SK-N-SH treated with all-trans-retinoic acid at 6 μM for 48 hours (cell line): ENCODE data around the gene MGMT.

Experiments used
- ATAC-seq: fragments of 200-7000 bp; cut with Tn5 transposase; 3 replicates; pipeline ENCODE4 v1.9.1; 2020; ENCODE audit warnings: mild to moderate bottlenecking, moderate library complexity
- ARNTL ChIP-seq: fragments of 450-650 bp; formaldehyde crosslinking; IDR thresholded peaks from 2 replicates; pipeline ENCODE4 v1.5.0; 2020; ENCODE audit warnings: low read depth, mild to moderate bottlenecking, moderate library complexity, borderline replicate concordance
- BACH2 ChIP-seq: fragments of 250-450 bp; sonication (Bioruptor Pico); IDR thresholded peaks from 2 replicates; pipeline ENCODE4 v1.9.0; 2021; ENCODE audit warnings: mild to moderate bottlenecking, borderline replicate concordance
- CSDC2 ChIP-seq: fragments of 250-450 bp; sonication (Bioruptor Pico); IDR thresholded peaks from 2 replicates; pipeline ENCODE4 v1.5.0; 2020; ENCODE audit warnings: mild to moderate bottlenecking, moderate library complexity
- CSRNP3 ChIP-seq: fragments of 250-450 bp; sonication (Bioruptor Pico); IDR thresholded peaks from 2 replicates; pipeline ENCODE4 v1.5.1; 2021; ENCODE audit warnings: mild to moderate bottlenecking, moderate library complexity
- GLIS3 ChIP-seq: fragments of 250-450 bp; sonication (Bioruptor Pico); IDR thresholded peaks from 2 replicates; pipeline ENCODE4 v1.5.0; 2020; ENCODE audit warnings: mild to moderate bottlenecking, moderate library complexity
- ISL1 ChIP-seq: fragments of 250-450 bp; sonication (Bioruptor Pico); IDR thresholded peaks from 2 replicates; pipeline ENCODE4 v2.1.2; 2022; ENCODE audit warnings: mild to moderate bottlenecking, moderate library complexity
- OSR1 ChIP-seq: fragments of 250-450 bp; sonication (Bioruptor Pico); IDR thresholded peaks from 2 replicates; pipeline ENCODE4 v1.8.0; 2022; ENCODE audit warnings: moderate library complexity, mild to moderate bottlenecking, inconsistent platforms
- PPARA ChIP-seq: fragments of 250-450 bp; sonication (Bioruptor Pico); IDR thresholded peaks from 2 replicates; pipeline ENCODE4 v1.5.0; 2020; ENCODE audit warnings: mild to moderate bottlenecking, borderline replicate concordance
- RARB ChIP-seq: fragments of 250-450 bp; sonication (Bioruptor Pico); IDR thresholded peaks from 2 replicates; pipeline ENCODE4 v1.8.0; 2021; ENCODE audit warnings: mild to moderate bottlenecking, moderate library complexity
- SNAI2 ChIP-seq: fragments of 250-450 bp; sonication (Bioruptor Pico); IDR thresholded peaks from 2 replicates; pipeline ENCODE4 v1.5.0; 2020; ENCODE audit warnings: mild to moderate bottlenecking, moderate library complexity
- TCF4 ChIP-seq: fragments of 250-450 bp; sonication (Bioruptor Pico); IDR thresholded peaks from 2 replicates; pipeline ENCODE4 v1.8.0; 2021; ENCODE audit warnings: mild to moderate bottlenecking, moderate library complexity, borderline replicate concordance
- TOX ChIP-seq: fragments of 250-450 bp; sonication (Bioruptor Pico); IDR thresholded peaks from 2 replicates; pipeline ENCODE4 v1.8.0; 2021; ENCODE audit warnings: mild to moderate bottlenecking, moderate library complexity, borderline replicate concordance
- ZC3H10 ChIP-seq: fragments of 250-450 bp; sonication (Bioruptor Pico); IDR thresholded peaks from 2 replicates; pipeline ENCODE4 v1.5.1; 2021; ENCODE audit warnings: mild to moderate bottlenecking, moderate library complexity
- ZFP3 ChIP-seq: fragments of 250-450 bp; sonication (Bioruptor Pico); IDR thresholded peaks from 2 replicates; pipeline ENCODE4 v1.5.0; 2020; ENCODE audit warnings: mild to moderate bottlenecking, moderate library complexity
- ZNF70 ChIP-seq: fragments of 450-650 bp; formaldehyde crosslinking; IDR thresholded peaks from 2 replicates; pipeline ENCODE4 v1.5.0; 2020; ENCODE audit warnings: mild to moderate bottlenecking, moderate library complexity
- ZNF8 ChIP-seq: fragments of 450-650 bp; formaldehyde crosslinking; IDR thresholded peaks from 2 replicates; pipeline ENCODE4 v1.5.0; 2020; ENCODE audit warnings: mild to moderate bottlenecking, moderate library complexity
- TF ChIP-seq, protein P1 (sequence below): fragments of 250-450 bp; sonication (Bioruptor Pico); IDR thresholded peaks from 2 replicates; pipeline ENCODE4 v1.5.0; 2020; ENCODE audit warnings: mild to moderate bottlenecking, moderate library complexity
- TF ChIP-seq, protein P2 (sequence below): fragments of 250-450 bp; sonication (Bioruptor Pico); IDR thresholded peaks from 2 replicates; pipeline ENCODE4 v1.8.0; 2020; ENCODE audit warnings: mild to moderate bottlenecking, moderate library complexity, borderline replicate concordance
- TF ChIP-seq, protein P3 (sequence below): fragments of 250-450 bp; sonication (Bioruptor Pico); IDR thresholded peaks from 2 replicates; pipeline ENCODE4 v1.8.0; 2021; ENCODE audit warnings: low read depth, mild to moderate bottlenecking, moderate library complexity, borderline replicate concordance

Gene MGMT

DNA sequence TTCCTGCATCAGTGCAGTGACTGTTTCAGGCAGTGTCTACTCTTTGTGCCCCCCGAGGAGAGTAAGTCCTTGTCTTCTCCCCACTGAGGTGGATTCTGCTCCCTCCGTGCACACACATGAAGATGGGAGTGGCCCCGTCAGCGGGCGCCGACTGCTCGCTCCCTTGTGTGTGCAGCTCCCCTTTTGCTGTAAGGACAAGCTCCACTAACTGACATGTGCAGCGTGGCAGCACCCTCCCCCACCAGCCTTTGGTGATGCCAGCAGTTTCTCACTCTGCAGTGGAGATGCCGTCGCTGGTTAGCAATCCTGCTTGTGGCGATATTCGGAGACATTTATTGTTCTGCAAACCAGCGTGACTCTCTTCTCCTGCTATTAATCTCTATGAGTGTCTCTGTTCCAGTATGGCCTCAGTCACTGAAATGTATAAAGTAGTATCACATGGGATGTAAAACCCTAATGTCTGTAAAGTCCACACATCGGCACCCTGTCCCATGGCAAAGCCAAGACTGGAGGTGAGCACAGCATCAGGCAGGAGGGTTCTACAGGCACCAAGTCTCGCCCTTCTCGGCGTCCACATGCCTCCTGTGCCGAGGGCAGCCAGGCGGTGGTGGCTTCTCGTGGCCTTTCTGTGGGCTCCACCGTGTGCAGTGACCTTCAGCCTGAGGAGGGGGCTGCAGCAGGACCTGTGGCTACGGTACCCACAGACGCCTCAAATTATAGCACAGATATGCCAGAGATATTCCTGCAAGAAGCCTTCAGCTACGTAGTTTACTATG lies 294.3 kb downstream of the MGMT start:
- TF ChIP-seq, protein P1, sequence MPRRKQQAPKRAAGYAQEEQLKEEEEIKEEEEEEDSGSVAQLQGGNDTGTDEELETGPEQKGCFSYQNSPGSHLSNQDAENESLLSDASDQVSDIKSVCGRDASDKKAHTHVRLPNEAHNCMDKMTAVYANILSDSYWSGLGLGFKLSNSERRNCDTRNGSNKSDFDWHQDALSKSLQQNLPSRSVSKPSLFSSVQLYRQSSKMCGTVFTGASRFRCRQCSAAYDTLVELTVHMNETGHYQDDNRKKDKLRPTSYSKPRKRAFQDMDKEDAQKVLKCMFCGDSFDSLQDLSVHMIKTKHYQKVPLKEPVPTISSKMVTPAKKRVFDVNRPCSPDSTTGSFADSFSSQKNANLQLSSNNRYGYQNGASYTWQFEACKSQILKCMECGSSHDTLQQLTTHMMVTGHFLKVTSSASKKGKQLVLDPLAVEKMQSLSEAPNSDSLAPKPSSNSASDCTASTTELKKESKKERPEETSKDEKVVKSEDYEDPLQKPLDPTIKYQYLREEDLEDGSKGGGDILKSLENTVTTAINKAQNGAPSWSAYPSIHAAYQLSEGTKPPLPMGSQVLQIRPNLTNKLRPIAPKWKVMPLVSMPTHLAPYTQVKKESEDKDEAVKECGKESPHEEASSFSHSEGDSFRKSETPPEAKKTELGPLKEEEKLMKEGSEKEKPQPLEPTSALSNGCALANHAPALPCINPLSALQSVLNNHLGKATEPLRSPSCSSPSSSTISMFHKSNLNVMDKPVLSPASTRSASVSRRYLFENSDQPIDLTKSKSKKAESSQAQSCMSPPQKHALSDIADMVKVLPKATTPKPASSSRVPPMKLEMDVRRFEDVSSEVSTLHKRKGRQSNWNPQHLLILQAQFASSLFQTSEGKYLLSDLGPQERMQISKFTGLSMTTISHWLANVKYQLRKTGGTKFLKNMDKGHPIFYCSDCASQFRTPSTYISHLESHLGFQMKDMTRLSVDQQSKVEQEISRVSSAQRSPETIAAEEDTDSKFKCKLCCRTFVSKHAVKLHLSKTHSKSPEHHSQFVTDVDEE (CRISPR knock-in tag), result no peak
- TF ChIP-seq ZC3H10 (CRISPR knock-in tag) (no peak), PPARA (CRISPR knock-in tag) (no peak), SNAI2 (CRISPR knock-in tag) (no peak), TCF4 (CRISPR knock-in tag) (no peak), OSR1 (no peak), ARNTL (CRISPR knock-in tag) (no peak)
- ATAC-seq, result no peak

GRCh38 chr10:129761981-129762956 lies 295.2 kb downstream of the MGMT start:
- TF ChIP-seq TOX (CRISPR knock-in tag), result no peak
- TF ChIP-seq, protein P2, sequence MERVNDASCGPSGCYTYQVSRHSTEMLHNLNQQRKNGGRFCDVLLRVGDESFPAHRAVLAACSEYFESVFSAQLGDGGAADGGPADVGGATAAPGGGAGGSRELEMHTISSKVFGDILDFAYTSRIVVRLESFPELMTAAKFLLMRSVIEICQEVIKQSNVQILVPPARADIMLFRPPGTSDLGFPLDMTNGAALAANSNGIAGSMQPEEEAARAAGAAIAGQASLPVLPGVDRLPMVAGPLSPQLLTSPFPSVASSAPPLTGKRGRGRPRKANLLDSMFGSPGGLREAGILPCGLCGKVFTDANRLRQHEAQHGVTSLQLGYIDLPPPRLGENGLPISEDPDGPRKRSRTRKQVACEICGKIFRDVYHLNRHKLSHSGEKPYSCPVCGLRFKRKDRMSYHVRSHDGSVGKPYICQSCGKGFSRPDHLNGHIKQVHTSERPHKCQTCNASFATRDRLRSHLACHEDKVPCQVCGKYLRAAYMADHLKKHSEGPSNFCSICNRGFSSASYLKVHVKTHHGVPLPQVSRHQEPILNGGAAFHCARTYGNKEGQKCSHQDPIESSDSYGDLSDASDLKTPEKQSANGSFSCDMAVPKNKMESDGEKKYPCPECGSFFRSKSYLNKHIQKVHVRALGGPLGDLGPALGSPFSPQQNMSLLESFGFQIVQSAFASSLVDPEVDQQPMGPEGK (CRISPR knock-in tag), result no peak
- no peak for TF ChIP-seq ARNTL (CRISPR knock-in tag)
- TF ChIP-seq, protein P3, sequence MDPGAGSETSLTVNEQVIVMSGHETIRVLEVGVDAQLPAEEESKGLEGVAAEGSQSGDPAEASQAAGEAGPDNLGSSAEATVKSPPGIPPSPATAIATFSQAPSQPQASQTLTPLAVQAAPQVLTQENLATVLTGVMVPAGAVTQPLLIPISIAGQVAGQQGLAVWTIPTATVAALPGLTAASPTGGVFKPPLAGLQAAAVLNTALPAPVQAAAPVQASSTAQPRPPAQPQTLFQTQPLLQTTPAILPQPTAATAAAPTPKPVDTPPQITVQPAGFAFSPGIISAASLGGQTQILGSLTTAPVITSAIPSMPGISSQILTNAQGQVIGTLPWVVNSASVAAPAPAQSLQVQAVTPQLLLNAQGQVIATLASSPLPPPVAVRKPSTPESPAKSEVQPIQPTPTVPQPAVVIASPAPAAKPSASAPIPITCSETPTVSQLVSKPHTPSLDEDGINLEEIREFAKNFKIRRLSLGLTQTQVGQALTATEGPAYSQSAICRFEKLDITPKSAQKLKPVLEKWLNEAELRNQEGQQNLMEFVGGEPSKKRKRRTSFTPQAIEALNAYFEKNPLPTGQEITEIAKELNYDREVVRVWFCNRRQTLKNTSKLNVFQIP (CRISPR knock-in tag), result no peak
- no peak for TF ChIP-seq ZNF8
- no peak for TF ChIP-seq ISL1 (CRISPR knock-in tag)
- TF ChIP-seq, protein P1 (CRISPR knock-in tag), result no peak
- TF ChIP-seq GLIS3 (CRISPR knock-in tag), result no peak
- TF ChIP-seq BACH2 (CRISPR knock-in tag), result no peak
- TF ChIP-seq ZFP3 (CRISPR knock-in tag), result no peak
- no peak for TF ChIP-seq OSR1
- TF ChIP-seq CSDC2, result no peak
- TF ChIP-seq PPARA (CRISPR knock-in tag), result no peak
- TF ChIP-seq RARB (CRISPR knock-in tag), result no peak
- TF ChIP-seq CSRNP3 (CRISPR knock-in tag), result no peak
- TF ChIP-seq ZNF70 (CRISPR knock-in tag), result no peak
- no peak for ATAC-seq
